Measurements from ENCODE around the gene ETV3. TPM values are rescaled to one million over a fixed set of nuclear protein-coding genes. Genes with fewer than 3 reads are reported as not detected.
A peak's percentile ranks its signal among the peaks of the same experiment; 100 is the strongest.

Gene ETV3
- total and polyA plus RNA-seq, 10 of the 15 experiments (the other 5 are each of a cell fraction or from before 2014, with no cell fraction given) = 1.7 to 13.8 (median 7.2) TPM

DNA sequence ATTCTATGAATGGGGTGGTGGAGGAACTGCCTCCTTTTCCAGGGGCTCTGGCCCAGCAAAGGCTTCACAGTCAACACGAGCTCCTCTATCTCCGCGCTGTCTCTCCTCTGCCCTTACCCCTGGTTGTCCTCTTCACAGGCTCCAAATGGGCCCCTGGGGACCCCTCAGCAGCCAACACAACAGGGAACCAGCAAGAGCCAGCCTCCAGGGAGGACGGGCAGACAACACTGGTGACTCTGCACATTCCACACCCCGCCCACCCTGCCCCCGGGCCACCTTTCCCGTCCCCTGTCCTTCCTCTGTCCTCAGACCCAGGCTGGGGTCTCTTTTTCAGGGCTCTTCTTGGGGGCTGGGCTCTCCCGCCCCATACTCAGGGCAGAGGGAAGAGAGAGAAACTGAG, 17.5 kb upstream of the ETV3 start:
- CTCF ChIA-PET = interaction anchor here (0.7 to 18.4 kb wide), 28 partner anchors 8 to 340 kb away, joined by 3 to 715 read pairs (median 6); partner anchors contain the start of genes ETV3L and NTRK1
- WGBS (ENCODE audit: insufficient coverage, insufficient replicate concordance, low lambda C conversion rate, missing lambda C conversion rate) = 8% methylated on average over 8 of the region's 8 CpGs
- H3K4me1 ChIP-seq (ENCODE audit: control insufficient read depth, insufficient read depth, low read length) = peaks cover 9% of the 10 kb centered on the region
- peaks cover 0 to 2% of the 10 kb centered on the region in 2 experiments; a peak in 2 of 4 replicates for H3K27me3 ChIP-seq (replicated peaks in 1 of 2; ENCODE audit: control insufficient read depth in 2 of 2, insufficient read depth in 2 of 2, low read length in 1 of 2)
- H2AFZ ChIP-seq (ENCODE audit: control insufficient read depth, low read depth, low read length) = no peak overlapping the region
- no peak for DNase-seq (ENCODE audit: low read depth, low spot score)
- H3K9me3 ChIP-seq (replicated peaks; ENCODE audit: control insufficient read depth, insufficient read depth, low read length) = no peaks in the 10 kb centered on the region
- FAIRE-seq = no peak
- intact Hi-C loops (cut with micrococcal nuclease; ENCODE audit: unreplicated experiment) = loop anchor here (1.0 to 10.0 kb wide), 2 partner anchors 65 to 241 kb away; no protein-coding TSS in a partner anchor
- peak; percentile 43 for ATAC-seq
- RAD21 ChIA-PET (ENCODE audit: unreplicated experiment) = interaction anchor here (0.7 to 14.0 kb wide), 17 partner anchors 8 to 430 kb away, joined by 3 to 442 read pairs (median 4); partner anchors contain the start of gene ETV3
- H4K20me1 ChIP-seq (ENCODE audit: control insufficient read depth, insufficient read depth) = no peaks in the 10 kb centered on the region
- no peak overlapping the region for H3K9ac ChIP-seq (ENCODE audit: control insufficient read depth, insufficient read depth, low read length)
- no TSS peak for BruUV-seq (replicated peaks)
- peak overlapping the region; percentile 54; the same call in 1 of the 2 replicates for H3K4me2 ChIP-seq (ENCODE audit: control insufficient read depth, insufficient read depth)
- H3K36me3 ChIP-seq (ENCODE audit: control insufficient read depth in 2 of 2, insufficient read depth in 2 of 2, low read length in 1 of 2) = no peaks in the 10 kb centered on the region
- POLR2A ChIA-PET = interaction anchor here (1.1 to 1.8 kb wide), 5 partner anchors 14 to 68 kb away, joined by 3 to 5 read pairs (median 5); no protein-coding TSS in a partner anchor
- H3K4me3 ChIP-seq = no peak overlapping the region
- H3K79me2 ChIP-seq (ENCODE audit: control insufficient read depth, insufficient read depth, low read length) = no peaks in the 10 kb centered on the region
- TF ChIP-seq, protein P1, sequence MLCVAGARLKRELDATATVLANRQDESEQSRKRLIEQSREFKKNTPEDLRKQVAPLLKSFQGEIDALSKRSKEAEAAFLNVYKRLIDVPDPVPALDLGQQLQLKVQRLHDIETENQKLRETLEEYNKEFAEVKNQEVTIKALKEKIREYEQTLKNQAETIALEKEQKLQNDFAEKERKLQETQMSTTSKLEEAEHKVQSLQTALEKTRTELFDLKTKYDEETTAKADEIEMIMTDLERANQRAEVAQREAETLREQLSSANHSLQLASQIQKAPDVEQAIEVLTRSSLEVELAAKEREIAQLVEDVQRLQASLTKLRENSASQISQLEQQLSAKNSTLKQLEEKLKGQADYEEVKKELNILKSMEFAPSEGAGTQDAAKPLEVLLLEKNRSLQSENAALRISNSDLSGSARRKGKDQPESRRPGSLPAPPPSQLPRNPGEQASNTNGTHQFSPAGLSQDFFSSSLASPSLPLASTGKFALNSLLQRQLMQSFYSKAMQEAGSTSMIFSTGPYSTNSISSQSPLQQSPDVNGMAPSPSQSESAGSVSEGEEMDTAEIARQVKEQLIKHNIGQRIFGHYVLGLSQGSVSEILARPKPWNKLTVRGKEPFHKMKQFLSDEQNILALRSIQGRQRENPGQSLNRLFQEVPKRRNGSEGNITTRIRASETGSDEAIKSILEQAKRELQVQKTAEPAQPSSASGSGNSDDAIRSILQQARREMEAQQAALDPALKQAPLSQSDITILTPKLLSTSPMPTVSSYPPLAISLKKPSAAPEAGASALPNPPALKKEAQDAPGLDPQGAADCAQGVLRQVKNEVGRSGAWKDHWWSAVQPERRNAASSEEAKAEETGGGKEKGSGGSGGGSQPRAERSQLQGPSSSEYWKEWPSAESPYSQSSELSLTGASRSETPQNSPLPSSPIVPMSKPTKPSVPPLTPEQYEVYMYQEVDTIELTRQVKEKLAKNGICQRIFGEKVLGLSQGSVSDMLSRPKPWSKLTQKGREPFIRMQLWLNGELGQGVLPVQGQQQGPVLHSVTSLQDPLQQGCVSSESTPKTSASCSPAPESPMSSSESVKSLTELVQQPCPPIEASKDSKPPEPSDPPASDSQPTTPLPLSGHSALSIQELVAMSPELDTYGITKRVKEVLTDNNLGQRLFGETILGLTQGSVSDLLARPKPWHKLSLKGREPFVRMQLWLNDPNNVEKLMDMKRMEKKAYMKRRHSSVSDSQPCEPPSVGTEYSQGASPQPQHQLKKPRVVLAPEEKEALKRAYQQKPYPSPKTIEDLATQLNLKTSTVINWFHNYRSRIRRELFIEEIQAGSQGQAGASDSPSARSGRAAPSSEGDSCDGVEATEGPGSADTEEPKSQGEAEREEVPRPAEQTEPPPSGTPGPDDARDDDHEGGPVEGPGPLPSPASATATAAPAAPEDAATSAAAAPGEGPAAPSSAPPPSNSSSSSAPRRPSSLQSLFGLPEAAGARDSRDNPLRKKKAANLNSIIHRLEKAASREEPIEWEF (IDR thresholded peaks at IDR 0.05; ENCODE audit: insufficient replicate concordance, low read depth, low read length) = no peak
- no peak for TF ChIP-seq IRF4 (IDR thresholded peaks at IDR 0.05; ENCODE audit: low read depth, low read length)
- TF ChIP-seq, protein P2, sequence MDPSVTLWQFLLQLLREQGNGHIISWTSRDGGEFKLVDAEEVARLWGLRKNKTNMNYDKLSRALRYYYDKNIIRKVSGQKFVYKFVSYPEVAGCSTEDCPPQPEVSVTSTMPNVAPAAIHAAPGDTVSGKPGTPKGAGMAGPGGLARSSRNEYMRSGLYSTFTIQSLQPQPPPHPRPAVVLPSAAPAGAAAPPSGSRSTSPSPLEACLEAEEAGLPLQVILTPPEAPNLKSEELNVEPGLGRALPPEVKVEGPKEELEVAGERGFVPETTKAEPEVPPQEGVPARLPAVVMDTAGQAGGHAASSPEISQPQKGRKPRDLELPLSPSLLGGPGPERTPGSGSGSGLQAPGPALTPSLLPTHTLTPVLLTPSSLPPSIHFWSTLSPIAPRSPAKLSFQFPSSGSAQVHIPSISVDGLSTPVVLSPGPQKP (IDR thresholded peaks at IDR 0.05; ENCODE audit: low read depth, low read length) = no peak
- TF ChIP-seq IKZF1 (conservative IDR thresholded peaks at IDR 0.05) = no peak
- SMC1A ChIA-PET (ENCODE audit: uncharacterized antibody, unreplicated experiment) = interaction anchor here (0.6 to 14.0 kb wide), 16 partner anchors 9 to 266 kb away, joined by 3 to 383 read pairs (median 6); partner anchors contain the start of genes ETV3 and ETV3L
- H3K27ac ChIP-seq (ENCODE audit: control insufficient read depth, insufficient read depth) = no peak overlapping the region
- in situ Hi-C loops (cut with MboI) = no loop called here

Data from GM12878 (cell line).